Putamen (tissue), 1 donor: ENCODE results near the gene FGFR2.

Experiments used
- DNase-seq: peaks from one replicate; pipeline ENCODE4 v3.0.0-alpha.2; 2016; ENCODE audit warnings: low spot score

FGFR2 gene

DNA sequence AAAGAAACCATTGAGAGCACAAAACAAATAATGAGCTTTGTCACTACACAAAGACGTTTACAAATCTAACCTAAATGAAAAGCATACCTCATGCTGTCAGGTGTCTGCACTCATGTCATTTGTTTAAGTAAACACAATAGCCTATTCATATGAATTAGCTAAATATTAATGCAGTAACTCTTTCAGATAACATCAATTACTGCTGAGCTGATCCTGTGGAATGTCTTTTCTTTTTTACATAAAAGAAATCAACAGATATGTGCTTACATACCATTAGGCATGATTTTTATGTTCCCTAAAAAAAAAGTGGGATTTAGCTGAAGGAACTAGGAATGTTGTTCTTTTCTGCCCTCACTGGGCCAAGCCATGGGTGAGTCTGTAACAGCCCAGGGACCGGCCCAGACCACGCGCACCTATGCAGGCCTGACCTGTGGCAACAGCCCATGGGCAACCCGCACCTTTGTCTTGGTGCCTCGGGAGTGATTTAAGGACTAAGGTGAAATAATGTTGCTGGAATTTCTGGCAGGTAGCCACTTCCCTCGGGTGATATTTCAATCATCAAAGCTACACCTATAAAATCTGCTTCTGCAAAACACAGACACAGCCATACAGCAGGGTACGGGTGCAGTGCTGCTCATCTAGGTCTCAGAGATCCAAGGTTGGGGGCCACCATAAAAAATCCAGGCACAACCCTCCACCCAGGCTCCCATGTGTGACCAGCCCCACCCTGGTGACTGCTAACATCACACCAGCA, 44.6 kb downstream of the FGFR2 start:
- DNase-seq, result no peak

DNA sequence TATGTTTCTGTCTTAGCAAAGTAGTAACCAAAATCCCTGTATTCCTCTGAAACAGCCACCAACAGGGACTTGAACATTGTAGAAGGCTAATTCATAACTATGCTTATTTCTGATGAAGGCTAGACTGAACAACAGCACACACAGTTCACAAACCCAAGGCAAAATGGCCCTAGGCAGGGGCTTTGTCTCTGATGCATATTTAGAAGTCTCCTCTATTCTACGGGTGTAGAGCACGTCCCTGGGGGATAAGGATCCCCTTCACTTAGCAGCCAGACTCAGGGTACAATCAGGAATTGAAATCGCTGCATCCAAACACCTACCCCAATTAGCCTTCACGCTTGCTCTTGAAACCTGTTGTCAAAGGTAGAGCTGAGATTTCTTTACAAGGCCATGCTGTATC, 45.5 kb downstream of the FGFR2 start:
- no peak for DNase-seq

DNA sequence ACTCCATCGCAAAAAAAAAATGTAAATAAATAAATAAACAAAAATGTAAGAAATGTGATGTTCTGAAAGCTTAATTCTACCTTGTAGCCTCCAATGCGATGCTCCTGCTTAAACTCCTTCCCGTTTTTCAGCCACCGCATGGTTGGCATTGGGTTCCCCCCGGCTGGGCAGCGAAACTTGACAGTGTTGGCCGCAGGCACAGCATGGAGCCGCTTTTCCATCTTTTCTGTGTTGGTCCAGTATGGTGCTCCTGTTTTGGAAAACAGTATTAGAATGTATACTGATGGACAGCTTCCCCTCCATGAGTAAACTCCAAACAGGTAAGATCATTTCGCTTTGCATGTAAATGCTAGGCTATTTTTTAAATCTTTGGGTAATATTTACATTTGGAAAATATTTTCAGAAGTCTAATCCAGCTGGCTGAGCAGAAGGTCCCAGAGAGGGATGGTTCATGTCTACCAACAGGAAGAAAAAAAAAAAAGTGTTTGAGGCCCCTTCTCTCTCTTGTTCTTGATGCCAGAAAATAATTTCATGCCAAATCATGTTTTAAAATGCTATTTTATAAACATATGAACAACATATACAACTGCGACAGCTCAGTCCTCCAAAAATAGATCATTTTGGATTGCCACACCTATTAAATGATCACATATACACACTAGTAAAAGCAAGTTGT, 46.9 kb downstream of the FGFR2 start:
- no peak for DNase-seq

DNA sequence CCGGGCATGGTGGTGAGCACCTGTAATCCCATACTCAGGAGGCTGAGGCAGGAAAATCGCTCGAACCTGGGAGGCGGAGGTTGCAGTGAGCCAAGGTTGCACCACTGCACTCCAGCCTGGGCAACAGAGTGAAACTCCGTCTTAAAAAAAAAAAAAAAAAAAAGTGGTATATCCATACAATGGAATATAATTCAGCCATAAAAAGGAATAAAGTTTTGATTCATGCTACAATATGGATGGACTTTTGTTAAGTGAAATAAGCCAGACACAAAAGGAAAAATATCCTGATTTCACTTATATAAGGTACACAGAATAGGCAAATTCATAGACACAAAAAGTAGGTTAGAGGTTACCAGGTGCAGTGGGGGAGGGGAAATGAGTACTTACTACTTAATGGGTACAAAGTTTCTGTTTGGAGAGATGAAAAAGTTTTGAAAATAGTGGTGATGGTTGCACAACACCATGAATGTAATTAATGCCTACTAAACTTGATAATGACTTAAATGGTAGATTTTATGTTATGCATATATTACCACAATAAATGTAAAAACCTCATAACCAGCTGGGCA, 53.9 kb downstream of the FGFR2 start:
- DNase-seq, result no peak

DNA sequence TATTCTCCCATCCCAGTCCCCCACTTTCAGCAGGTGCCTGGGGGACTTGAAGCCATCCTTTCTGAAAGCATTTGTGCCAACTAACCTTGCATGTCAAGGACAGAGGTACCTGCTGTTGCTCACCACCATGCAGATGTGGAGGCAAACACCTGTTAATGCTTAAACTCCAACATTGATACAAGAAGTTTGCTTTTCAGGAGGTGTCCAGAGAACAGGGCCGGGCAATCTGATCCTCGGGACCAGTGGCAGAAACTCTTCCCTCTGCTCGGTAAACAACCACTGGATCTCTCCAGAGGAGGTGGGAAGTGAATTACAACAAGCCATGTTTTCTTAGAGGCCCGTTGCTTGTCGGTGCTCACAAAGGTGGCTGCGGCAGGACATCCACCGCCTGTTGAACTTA, 54.7 kb downstream of the FGFR2 start:
- DNase-seq, result no peak

DNA sequence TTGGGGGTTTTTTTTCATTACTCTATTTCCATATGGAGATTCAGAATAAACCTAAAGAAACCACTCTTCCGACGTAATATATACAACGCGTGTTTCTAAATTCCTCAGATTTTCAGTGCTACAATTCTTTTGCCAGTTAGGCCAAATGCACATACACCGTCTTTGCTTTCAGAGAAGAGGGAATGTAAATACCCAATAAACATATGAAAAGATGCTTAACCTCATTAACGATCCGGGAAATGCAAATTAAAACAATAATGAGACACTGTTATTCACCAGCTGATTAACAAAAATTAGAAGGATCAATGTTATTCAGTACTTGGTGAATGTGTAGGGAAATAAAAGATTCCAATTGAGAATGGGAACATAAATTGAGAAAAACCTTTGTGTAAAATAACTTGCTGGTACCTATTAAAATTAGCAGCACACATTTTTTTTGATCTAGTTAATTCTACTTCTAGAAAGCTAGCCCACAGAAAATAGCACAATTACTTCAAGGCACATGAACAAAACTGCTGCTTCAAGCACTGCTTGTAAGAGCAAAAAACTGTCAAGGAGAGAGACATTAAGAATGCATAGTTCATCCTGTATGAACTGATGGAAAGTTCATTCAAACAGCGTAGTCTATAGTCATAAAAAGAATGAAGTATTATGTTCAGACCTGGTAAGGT, 56.7 kb downstream of the FGFR2 start:
- DNase-seq, result no peak

DNA sequence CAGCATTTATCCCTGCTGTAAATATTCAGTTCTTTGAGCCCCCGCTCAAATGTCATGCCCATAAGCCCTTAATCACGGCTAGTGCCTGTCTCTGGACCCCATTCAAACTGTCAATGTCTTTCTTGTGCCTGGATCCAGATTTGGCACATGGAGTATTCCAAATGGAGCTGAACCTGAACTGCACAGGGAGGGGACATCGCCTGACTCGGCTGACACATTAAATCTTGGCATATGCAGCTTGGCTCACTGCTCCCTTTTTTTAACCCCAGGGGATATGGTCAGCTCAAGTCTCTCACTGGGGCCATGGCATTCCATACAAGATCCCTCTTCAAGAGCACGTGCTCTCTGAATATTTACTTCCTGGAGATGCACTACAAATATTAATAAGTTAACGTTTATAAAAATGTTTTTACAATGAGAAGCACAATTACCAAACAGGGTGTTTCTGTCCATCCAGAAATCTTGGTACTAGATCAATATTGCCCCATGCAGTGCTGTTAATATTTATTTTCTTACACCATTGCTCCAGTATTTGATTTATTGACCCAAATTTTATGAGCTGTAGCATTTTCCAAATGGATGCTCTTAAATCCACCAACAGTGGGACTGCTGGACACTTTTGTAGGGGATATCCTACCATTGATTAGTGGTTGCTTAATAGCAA, 57.4 kb downstream of the FGFR2 start:
- DNase-seq, result no peak

DNA sequence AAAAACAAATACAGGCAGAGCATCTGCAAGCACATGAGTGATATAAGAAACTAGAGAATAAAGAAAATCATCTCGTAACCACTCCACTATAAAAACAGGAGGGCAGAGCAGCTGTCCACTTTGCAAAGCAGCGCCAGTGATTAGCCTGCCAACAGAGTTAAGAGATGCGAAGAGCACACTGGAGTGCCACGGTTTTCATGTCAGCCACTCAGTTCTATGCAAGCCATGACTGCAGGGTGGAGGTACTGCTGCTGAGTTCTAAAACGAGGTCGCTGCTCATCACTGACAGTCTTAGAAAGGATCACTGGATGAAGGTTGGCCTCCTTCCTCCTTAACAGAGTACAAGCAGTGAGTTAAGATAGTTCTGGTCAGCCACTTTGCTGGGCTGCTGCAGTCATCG, 58.5 kb downstream of the FGFR2 start:
- DNase-seq, result no peak

DNA sequence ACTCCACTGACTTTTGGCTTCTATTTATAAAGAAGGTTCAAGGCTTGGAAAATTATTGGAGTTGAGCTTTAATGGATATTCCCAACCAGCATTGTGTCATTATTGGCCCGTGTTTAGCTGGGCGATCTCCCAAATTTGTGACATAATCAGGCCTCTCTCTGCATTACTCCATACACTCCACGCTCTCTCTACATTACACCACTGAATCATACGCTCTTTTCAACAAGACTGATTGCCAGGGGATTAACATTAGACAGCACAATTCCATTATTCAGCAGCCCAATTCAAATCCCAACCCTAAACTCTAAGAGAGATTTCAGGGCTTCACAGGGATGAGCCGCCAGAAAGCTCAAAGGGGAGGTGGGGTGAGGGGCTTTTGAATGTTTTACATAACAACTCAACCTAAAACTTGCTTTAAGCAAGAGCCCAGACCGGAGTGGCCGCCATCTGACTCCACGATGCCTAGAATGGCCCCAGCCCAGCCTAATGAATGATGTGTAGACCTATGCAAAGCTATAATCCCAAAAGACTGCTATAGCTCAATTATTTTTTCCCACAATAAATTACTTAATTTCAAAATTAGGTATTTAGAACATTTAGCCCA, 61.8 kb downstream of the FGFR2 start:
- peak; percentile 92 for DNase-seq

DNA sequence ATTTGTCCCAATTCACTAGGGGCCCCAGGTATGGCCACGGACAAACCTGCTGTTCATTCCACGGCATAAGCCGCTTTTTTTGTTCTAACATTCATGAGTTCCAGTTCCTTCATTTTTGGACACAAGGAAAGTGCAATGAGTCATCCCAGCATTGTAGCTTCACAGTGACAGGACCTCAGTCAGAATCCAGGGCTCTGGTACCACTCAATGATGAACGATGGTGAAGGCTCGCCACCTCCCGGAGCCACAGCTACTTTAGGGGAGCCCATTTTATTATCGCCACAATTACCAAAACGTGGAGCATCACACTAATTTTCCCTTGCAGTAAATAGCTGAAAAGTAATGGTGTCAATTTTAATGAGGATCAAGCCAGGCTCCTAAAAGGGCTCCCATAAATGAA, 62.9 kb downstream of the FGFR2 start:
- DNase-seq, result no peak

DNA sequence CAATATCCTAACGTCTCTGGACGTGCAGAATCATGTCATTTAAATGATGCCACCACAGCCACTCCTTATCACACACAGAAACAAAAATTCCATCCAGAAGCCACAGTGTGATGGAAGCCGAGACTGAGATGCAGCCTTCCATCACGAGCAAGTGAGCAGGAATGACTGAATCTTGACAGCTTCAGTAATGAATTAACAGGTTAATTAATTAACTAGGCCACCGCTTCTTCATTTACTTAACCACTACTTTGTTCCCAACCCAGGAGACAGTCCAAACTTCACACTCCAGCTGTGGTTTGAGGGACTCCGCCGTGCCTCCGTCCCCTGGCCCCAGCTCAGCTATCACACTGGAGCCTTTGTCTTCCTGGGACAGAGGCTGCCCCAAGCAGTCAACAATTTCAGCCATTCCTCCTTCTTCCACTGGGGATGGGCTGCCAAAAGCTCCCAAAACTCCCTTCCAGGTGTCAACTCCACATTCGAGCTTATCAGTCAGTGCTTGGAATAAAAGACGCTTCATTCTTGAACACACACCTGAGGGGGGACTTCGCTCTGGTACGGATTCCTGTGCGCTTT, 65.9 kb downstream of the FGFR2 start:
- DNase-seq, result peak; percentile 82

DNA sequence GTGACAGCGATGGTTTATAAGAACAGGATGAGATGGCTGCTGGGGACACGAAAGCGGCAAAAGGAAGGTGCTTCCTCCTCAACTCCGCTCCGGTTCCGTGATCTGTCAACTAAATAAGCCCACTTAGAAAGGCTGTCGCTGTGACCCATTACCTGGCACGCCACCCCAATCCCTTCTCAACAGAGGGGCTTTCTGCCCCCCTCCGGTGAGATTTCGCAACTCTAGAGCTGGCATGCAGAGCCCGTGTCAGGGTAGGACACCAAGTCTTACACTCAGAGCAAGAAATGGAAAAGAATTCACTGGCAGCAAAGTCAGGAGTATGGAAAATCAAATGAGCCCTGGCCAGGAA, 66.4 kb downstream of the FGFR2 start:
- no peak for DNase-seq

DNA sequence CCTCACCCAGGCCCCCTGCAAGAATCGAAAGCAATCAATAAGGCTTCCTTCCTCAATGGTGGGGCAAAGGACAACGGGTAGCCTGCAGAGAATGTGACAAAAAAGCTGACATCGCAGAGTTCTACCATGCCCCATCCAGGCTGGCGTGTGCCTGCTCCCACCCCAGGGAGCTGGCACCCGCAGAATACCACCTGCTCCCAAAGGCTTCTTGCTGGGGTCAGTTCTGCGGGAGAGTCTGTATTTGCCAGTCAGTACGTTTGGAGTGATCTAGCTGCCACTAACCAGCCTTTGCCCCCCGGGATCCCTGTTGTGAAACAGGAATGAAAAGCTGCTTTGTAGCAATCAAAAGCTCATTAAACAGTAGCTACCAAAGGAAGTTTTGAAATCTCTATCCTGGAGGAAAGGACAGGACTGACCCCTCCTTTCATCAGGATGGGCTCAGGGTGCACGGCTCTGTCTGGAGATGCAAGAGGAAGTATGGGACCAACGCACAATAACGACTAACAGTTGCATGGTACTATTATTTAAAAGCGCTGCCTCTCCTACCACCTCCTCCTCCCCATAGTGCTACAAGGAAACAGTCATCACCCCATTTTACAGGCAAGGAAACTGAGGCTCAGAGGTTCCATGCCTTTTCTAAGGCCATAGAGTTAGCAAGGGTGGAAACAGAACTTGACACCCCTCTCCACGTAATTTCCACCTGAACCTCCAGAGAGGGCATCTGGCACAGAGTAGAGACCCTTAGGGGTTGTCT, 67.0 kb downstream of the FGFR2 start:
- no peak for DNase-seq

DNA sequence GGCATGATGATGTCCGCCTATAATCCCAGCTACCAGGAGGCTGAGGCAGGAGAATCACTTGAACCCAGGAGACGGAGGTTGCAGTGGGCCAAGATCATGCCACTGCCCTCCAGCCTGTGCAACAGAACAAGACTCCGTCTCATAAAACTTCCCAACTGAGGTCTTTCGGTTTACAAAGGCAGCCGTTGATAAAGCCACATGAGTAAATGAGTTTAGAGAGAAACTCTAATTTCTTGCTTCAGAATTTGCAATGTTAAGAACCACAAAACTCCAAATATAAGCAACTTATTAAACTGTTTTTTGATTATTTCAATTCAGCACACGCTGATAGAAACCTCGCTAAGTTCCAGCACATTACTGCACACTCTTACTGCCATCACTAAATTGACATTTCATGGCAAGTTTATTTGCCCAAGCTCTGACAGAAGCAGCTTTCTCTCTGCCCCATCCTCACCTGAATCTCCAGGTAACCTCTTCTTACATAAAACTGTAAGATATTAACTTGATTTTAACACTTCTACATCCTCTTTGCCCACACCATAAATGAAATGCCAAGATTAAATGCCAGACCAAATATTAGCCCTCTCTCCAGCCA, 67.7 kb downstream of the FGFR2 start:
- no peak for DNase-seq

DNA sequence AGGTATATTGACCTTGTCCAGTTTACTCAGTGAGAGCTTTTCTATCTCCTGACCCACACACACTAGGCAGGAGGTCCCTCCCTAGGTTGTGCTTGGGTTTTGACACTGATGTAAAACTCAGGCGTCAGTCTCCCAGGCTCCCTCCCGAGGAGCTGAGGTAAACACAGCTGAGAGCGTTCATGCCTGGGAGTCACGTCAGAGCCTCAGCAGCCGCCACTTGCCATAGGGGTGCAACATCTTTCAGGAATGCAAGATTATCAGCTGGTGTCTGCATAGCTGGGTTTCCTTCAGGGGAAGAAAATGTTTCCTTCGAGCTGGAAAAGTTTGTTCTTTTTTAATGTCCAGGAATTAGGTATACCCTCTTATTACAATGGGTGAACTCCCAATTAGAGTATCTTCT, 70.6 kb downstream of the FGFR2 start:
- no peak for DNase-seq

DNA sequence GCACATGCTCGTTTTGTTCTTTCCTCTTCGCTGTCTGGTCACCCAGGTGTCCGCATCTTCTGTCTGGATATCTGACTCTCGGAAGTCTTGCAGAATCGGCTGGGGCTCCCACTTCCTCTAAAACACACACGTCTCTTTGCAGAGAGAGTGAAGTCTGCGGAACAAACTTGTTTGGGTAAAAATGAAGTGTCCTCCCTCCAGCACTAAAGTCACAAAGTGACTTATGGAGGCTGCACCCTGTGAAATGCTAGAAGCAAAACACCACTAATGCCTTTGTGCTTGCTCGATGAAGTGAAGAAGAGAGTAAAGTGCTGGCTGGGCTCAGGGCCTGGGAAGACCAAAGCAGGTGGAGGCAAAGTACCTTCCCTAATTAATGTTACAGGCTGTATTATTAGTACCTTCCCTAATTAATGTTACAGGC, 71.4 kb downstream of the FGFR2 start:
- DNase-seq, result no peak

DNA sequence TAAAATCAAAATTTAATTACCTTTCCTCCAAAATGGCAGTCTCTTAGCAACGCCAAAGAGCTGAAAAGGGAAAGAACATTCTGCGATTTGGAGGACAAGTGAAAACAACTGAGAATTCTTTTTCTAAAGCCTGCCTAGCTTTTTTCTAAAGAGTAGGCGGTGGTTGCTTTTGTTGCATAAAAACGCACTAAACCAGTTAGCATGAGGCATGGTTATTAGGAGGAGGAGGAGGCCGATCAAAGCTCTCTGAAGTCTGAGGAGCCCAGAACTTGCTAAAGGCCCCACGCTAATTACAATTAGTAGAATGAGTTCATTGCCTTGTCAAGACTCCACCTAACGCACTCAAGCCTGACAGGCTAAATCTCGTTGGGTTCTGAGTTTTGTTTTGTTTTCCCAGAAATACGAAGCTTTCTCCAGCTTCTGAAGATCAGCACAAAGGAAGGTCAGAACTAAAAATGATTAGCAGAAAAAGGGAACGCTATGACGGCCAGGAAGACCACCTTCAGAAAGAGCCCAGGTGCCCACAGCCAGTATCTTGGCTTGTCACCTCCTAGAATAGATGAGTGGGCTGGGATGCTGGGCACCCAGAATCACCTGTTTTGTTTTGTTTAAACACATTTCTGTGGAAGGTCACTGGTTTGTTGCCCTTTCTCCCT, 72.0 kb downstream of the FGFR2 start:
- no peak for DNase-seq

DNA sequence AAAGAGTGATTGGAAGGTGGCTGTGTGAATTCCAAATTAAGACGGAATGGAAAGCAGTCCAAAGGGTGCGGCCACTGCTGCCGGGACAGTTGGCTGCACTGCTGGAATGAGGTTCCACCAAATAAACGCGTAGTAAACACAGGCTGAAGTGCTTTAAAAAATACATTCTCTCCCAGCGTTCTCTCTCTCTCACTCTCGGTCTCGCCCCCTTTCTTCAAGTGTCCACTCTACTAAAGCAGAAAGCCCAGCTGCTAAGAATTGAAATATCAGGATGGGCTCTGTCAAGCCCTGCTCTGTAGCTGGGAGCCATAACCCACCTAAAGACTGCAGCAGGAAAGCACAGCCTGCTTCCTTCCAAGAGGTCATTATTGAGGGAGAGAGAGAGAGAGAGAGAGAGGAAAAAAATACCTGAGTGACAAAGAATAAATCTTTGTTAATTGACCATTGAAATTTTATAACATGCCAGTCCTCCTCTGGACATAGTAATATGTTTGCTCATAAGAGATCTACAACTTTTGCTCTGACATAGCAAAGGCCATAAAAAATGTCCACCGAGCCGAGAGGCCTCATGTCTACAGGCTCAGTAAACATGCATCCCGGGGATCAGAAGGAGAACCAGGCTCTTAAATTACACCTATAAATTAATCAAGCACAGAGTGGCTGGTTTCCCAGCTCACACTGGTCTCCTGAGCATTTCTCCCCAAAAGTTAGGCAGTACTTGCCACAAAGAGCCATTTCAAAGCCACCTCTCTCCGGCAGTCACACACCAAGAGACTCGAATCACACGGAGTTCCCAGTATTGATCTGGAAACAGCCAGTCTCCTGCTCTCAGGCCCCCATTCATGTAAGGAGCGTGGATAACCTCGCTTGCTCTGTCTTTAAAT, 72.8 kb downstream of the FGFR2 start:
- DNase-seq, result no peak
